GM18873 (cell line): ENCODE measurements around the gene MFRP.

ENCODE experiments used
- ATAC-seq: cut with Tn5 transposase; IDR thresholded peaks from one replicate; pipeline ENCODE4 v1.9.1; 2021; ENCODE audit warnings: mild to moderate bottlenecking, moderate library complexity, moderate number of reproducible peaks; ENCODE audit not compliant: unreplicated experiment, low FRiP score

Gene MFRP

DNA sequence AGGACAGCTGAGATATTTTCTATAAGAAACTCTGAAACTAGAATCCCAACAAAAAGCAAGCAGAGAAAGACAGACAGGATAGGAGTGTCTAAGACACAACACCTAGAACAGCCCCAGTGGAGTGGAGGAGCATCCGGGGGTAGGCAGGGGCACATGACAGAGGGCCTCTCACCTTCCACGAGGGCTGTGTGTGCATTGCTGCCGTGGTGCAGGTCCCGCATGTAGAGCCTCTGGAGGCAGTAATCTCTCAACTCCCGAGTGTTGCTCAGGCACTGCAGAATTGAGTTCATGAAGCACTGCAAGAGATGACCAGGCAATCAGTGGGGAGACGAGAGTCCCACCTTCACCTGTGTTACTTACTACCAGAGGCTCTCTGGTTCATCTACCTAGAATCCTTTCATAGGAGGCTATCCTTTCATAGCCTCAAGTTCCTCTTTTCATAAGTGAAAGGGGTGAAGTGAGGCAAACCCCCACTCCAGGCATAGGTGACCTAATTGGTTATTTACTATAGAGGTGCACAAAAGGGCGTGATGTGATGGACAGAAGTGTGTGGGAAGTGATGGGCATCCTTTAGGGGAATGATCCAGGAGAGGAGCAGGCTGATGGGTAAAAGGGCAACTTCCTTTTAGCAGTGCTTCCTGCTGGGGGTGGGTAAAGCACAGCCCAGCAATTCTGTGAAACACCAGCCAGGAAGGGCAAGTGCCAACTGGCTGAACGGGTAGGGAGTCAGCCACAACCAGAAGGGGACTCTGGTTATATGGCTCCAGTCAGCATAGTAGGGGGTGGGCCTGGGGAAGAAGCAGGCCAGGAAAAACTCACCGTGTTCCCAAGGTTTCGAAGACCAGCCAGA is 13.1 kb upstream of the MFRP start:
- ATAC-seq: no peak

- ATAC-seq: no peak
Observed at GRCh38 chr11:119357074-119357473, 10.6 kb upstream of the MFRP start.

- ATAC-seq: no peak
Observed at GRCh38 chr11:119356349-119357031, 10.0 kb upstream of the MFRP start.

DNA sequence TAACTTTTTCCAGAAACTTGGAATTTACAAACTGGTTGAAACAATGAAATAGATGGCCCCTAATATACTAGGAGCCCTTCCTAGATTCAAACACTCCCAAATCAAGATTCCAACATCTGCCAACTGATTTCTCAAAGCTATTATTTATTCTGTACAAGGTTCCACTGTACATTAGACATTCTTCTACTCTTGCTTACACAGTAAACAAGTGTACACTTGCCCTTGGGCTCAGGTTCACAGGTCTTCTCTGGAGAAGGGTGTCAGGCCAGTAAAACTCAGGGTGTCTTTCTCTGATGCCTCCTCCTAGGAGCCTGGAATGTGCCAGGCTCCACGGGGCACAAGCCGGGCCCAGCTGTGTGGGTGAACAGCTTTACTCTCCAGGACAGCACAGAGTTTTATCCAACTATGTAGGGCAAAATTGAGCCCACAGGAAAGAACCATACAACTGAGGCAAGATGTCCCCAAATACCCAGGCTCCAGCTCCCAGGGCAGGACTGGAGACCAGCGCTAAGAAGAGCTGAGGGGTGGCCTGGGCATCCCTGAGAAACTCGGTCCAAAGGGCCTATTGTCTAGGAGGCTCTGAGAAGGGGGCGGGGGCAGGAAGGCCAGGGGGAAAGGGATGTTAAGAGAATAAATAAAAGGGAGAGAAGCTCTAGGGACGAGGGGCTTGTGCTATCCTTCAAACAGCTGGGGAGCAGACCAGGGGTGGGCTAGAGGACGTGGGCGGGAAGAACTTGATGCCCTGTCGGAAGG is 8.8 kb upstream of the MFRP start:
- no peak for ATAC-seq

GRCh38 chr11:119352857-119353260 is 6.4 kb upstream of the MFRP start:
- ATAC-seq: no peak

GRCh38 chr11:119351232-119351631 is 4.7 kb upstream of the MFRP start:
- no peak for ATAC-seq

DNA sequence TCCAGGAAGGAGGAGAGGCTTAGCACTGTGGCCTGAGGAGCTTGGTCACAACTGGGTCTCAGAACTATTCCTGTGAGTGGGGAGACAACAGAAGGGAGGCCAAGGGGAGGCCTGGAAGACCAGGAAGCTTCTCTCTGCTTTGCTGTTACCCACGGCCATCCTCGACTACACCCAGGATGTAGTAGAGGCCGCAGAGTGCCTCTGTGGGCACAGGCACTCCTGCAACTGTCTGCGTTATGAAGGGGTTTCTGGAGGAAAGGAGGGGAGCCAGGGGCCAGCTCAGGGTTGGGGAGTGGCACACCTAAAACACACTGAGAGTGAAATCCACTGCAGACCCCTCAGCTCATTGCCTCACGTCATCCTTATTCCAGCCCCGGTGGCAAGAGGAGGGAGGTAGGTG is 3.8 kb upstream of the MFRP start:
- ATAC-seq: no peak

- ATAC-seq: no peak
Observed at GRCh38 chr11:119347940-119348605, 1.6 kb upstream of the MFRP start.

GRCh38 chr11:119347242-119347641 is 737 bp upstream of the MFRP start:
- ATAC-seq: no peak

- ATAC-seq: no peak
Observed at GRCh38 chr11:119345685-119346084, 820 bp downstream of the MFRP start.

- ATAC-seq: no peak
Observed at GRCh38 chr11:119344291-119345010, 2.1 kb downstream of the MFRP start.

- no peak for ATAC-seq
Observed at GRCh38 chr11:119343726-119344125, 2.8 kb downstream of the MFRP start.

GRCh38 chr11:119342362-119343130 is 4.0 kb downstream of the MFRP start:
- no peak for ATAC-seq

DNA sequence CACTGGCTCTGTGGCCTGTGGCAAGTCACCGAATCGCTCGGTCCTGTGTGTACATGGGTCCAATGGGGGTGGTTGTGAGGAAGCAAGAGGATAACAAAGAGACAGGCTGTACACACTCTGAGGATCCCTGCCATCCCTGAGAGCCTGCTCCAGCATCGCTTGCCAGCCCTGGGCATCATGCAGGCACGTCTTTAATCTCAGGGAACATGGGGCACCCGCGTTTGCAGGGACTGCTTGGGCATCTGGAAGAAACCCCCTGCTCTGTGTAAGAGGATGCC is 4.5 kb downstream of the MFRP start:
- no peak for ATAC-seq

DNA sequence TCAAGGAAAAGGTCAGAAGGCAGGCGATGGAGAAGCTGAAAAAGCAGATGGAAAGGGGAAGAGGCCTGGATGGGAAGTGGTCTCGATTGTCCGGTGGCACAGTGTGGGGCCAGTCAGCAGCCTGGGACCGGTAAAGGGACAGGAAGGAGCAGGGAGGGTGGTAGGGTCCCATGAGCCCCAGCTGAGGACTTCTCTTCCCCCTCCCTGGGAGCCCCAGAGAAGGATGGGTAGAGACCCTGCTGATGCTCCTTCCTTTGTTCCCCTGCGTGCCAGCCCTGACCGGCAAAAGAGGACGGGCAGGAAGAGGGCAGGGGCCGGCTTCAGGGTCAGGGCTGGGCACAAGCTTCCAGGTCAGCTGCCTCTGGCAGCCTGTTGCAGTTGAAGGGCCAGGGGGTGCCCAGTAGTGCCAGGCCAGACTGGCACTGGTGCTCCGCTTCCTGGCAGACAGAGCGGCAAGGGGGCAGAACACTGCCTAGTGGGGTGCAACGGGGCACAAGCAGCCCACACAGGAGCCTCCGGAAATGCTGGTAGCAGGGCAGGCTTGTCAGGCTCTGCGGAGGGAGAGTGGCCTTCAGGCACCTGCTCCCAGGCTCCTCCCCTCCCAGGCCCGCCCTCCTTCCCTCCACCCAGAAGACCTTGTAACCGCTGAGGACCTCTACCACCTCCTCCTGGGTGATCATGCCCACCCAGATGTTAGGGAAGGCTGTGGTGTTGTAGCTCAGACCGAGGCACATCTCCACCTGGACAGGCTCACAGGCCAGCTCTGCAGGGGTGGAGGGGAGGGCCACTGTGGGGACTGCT is 5.1 kb downstream of the MFRP start:
- ATAC-seq: no peak

DNA sequence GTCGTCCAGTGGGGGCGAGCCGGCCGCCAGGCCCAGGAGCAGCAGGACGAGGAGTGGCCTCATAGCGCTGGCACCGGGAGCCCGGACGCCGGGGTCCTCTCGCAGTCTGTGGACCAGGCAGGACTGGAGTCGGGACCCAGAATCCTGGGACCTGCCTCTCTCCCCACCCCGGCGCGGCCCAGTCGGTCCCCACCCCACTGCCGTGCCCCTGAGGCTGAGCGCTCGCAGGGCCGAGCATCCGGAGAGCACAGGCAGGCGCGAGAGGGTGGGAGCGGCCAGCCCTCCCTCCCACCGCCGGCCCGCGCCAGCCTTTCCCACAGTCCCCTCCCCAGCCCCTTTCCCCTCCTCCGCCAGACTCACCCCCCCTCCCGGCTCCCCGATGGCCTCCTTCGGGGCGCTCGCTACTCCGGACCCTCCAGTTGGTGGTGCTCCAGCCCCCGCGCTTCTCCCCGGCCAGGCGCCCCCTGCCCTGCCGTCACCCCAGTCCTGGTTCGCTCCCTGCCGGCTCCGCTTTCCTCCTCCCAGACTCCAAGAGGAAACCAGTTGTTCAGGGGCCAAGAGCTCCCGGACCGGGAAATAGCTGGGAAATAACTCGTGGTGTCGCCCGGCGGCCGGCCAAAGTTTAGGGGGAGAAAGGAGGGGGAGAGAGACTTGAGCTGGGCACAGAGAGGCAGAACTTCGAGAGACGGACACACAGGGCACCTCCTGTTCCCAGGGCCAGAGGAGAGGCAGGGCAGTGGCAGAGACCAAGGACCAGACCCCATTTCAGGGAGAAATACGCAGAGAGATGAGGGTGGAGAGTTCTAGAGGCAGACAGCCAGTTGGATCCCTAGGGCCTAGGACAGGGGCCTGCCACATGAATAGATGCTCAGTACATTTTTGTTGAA is 5.9 kb downstream of the MFRP start, which contains the start of gene C1QTNF5:
Gene C1QTNF5, minus strand, starts transcription at position 549 of the 887 bp plus-strand sequence. Its CDS starts 486 bp downstream, at position 63.
- no peak for ATAC-seq

DNA sequence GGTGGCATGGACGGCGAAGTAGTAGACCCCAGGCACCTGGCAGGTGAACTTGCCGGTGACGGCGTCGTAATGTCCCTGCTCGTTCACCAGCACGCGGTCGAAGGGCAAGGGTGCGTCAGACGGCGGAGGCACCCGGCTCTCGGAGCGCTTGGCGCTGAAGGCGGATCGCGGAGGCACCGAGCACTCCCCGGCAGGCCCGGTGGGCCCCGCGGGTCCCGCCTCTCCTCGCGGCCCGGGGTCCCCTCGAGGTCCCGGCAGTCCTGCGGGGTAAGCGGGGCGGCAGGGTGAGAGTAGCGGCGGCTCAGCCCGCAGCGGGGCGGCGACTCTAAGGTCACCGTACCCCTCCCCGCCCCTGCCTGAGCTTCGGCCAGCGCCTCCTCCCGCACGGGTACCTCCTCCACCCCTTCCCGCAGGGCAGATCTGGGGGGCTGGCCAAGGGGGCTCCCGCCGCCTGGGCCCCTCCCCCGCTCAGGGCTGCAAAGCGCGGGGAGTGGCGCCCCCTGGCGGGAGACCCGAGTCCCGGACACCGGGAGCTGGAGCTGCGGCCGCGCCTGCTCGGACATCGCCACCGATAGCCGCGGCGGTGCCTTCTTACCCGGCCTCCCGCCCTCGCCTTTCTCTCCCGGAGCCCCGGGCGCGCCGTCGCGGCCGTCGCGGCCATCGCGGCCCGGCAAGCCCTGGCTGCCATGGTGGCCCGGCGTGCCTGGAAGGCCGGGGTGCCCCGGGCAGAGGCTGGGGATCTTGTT is 6.7 kb downstream of the MFRP start:
- no peak for ATAC-seq
